GM21825 (cell line): ENCODE measurements around the gene PIK3AP1.
"Not testable (repeated sequence)": the region's sequence is repeated elsewhere in the genome, so short reads cannot be mapped to it uniquely, and the experiment has no call there.

Experiments
- ATAC-seq: cut with Tn5 transposase; IDR thresholded peaks from one replicate; pipeline ENCODE4 v1.9.1; 2021; ENCODE audit warnings: mild to moderate bottlenecking, moderate library complexity; ENCODE audit not compliant: unreplicated experiment

PIK3AP1 gene

GRCh38 chr10:96720422-96721206 lies at the start of gene PIK3AP1:
PIK3AP1 (minus strand) TSS chr10:96720514; CDS start chr10:96720394, 120 bp downstream.
- peak; percentile 54 for ATAC-seq

DNA sequence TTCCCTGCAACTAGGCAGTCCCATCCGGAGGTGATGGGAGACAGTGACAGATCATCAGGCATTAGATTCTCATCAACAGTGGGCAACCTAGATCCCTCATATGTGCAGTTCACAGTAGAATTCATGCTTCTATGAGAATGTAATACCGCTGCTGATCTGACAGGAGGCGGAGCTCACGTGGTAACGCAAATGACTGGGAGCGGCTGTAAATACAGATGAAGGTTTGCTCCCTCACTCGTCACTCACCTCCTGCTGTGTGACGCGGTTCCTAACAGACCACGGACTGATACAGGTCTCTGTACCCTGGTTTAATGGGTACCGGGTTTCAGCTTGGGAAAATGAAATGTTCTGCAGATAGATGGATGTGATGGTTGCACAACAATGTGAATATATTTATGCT lies 47.8 kb upstream of the PIK3AP1 start:
- ATAC-seq: no peak

GRCh38 chr10:96767611-96768010 lies 47.3 kb upstream of the PIK3AP1 start:
- ATAC-seq: no peak

- no peak for ATAC-seq
Observed at GRCh38 chr10:96765406-96766240, 45.3 kb upstream of the PIK3AP1 start.

- no peak for ATAC-seq
Observed at GRCh38 chr10:96764425-96765060, 44.2 kb upstream of the PIK3AP1 start.

DNA sequence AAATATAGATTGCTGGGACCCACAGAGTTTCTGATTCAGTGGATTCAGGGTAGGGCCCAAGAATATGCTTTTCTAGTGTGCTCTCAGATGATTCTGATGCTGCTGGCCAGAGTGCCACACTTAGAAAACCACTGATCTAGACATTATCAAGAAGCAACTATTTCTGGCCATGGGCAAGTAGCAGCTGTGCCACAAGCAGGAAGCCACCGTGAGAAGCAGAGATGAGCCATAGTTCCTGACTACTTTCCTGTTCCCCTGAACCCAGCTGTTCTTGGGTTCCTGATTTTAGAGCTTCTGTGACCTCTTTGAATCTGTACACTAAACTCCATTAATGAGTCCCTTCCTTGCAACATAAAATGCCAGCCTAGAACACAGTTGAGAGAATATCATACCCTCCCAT lies 38.1 kb upstream of the PIK3AP1 start:
- peak; percentile 86 for ATAC-seq

DNA sequence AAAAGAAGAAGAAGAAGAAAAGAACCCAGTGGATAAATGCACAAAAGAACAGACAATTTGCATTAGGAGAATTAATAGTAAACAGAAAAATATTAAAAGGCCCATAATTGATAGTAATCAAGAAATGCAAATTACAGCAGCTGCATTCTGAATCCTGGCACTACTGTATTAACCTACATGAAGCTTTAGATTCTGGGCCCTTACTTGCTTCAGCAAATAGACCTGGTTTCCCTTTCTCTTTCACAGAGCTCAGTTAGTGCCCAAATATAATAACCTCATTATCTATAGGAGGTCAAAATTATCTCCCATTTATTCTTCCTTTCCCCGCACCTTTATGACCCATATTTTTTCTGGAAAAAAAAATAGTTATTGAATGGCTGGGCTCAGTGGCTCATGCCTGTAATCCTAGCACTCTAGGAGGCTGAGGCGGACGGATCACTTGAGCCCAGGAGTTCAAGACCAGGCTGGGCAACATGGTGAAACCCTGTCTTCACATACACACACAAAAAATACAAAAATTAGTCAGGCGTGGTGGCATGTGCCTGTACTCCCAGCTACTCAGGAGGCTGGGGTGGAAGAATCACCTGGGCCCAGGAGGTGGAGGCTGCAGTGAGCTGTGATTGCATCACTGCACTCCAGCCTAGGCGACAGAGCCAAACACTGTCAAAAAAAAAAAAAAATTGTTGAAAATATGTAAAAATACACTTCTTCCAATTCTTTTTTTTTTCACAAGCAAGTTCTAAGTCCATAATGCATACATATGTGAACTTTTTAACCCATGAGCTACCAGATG lies 36.0 kb upstream of the PIK3AP1 start:
- no peak for ATAC-seq

DNA sequence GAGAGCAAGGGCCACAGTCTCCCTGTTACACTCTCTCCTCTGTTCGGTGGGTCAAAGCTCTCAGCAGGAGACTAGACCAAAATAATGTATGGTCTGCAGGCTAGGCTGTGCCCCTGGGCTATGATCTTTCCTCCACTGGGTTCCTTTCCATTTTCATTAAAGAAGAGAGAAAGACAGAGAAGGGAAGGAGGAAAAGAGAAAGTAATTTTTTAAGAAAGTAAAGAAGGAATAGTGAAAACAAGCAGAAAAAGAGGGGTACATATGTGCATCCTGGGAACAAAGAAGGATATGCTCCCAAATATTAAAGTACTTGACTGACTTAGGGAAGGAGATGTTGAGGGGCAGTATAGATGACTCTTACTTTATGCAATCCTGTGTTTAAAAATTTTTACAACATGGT lies 33.6 kb upstream of the PIK3AP1 start:
- ATAC-seq: no peak

GRCh38 chr10:96752375-96752774 lies 32.1 kb upstream of the PIK3AP1 start:
- ATAC-seq: no peak

DNA sequence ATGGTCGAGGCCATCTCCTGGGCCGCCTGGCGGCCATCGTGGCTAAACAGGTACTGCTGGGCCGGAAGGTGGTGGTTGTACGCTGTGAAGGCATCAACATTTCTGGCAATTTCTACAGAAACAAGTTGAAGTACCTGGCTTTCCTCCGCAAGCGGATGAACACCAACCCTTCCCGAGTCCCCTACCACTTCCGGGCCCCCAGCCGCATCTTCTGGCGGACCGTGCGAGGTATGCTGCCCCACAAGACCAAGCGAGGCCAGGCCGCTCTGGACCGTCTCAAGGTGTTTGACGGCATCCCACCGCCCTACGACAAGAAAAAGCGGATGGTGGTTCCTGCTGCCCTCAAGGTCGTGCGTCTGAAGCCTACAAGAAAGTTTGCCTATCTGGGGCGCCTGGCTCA lies 30.0 kb upstream of the PIK3AP1 start:
- not testable (repeated sequence) for ATAC-seq

DNA sequence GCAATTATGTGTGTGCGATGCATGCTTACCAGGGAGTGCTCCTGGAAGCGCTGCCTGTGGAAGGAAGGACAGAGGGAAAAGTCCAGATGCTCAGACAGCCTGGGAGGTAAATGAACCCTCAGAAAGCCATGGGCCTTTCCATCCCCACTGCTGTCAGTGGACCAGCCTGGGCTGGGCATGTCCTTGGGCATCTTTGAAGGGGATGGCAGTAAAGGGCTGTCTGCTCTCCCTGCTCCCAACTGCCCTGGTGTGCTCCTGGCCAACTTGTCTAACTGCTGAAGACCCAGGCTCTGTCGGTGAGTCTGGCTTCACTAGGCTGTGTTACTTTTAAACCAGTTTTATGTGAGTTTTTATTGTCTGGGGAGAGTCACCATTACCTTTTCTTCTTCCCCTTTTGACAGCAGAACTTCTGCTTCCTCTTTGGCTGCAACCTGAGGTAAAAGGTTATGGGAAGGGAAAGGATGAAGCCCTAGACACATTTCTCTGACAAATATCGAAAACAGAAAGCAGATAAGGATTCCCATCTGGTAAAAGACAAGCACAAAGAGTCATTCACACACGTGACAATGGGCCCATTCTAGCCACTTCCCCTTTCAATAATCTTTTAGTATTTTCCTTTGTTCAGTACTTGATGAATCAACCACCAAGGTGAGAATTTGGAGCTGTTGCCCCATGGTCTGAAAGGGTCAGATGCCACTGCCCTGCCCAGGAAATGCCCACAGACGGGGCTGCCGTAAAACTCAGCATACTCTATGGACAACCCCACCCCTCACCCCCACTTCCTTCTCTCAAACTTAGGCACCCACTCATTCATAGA lies 27.6 kb upstream of the PIK3AP1 start:
- ATAC-seq: peak; percentile 80

- no peak for ATAC-seq
Observed at GRCh38 chr10:96746503-96746902, 26.2 kb upstream of the PIK3AP1 start.

- ATAC-seq: no peak
Observed at GRCh38 chr10:96745950-96746349, 25.6 kb upstream of the PIK3AP1 start.

- no peak for ATAC-seq
Observed at GRCh38 chr10:96743988-96744585, 23.8 kb upstream of the PIK3AP1 start.

GRCh38 chr10:96741557-96741956 lies 21.2 kb upstream of the PIK3AP1 start:
- not testable (repeated sequence) for ATAC-seq

- ATAC-seq: no peak
Observed at GRCh38 chr10:96740579-96741281, 20.4 kb upstream of the PIK3AP1 start.

DNA sequence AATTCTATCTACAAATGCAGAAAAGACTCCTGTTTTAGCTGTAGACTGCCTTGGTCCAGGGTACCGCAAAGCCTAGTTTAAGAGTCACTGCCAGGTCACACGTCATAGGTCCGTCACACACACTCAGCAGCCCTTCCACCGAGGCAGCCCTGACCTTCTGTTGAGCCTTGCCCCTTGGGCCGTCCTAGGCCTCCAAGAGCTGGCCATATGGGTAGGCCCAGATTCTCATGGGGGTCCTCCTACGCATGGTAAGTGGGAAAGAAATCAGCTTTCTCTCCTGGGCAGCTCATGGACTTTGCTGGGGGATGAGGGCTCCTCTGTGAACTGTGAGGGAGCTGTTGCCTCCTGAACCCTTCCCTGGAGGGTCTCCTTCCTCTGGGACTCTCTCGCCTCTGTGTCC lies 19.8 kb upstream of the PIK3AP1 start:
- ATAC-seq: no peak

DNA sequence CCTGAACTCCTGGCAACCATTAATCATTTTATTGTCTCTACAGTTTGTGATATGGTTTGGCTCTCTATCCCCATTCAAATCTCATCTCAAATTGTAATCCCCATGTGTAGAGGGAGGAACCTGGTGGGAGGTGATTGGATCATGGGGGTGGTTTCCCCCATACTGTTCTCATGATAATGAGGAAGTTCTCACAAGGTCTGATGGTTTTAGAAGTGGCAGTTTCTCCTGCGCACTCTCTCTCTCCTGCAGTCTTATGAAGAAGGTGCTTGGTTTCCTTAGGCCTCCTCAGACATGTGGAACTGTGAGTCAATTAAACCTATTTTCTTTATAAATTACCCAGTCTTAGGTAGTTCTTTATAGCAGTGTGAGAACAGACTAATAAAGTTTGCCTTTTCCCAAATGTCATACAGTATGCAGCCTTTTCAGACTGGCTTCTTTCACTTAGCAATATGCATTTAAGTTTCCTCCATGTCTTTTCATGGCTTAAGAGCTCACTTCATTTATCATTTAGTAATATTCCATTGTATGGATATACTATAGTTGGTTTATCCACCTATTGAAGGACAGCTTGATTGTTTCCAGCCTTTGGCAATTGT lies 17.1 kb upstream of the PIK3AP1 start:
- ATAC-seq: not testable (repeated sequence)
